Panc1 (cell line): ENCODE results near the gene P2RX1. TPM values are rescaled to one million over a fixed set of nuclear protein-coding genes. Genes with fewer than 3 reads are reported as not detected.

Experiments
- ATAC-seq: fragments of 200-7000 bp; cut with Tn5 transposase; 2 replicates; pipeline ENCODE4 v1.9.1; 2020; ENCODE audit warnings: mild to moderate bottlenecking, moderate library complexity
- BruUV-seq: library from RNA; stranded (reverse); fragments of 400-500 nt; replicated peaks from 2 replicates; lab custom pipeline; 2021; lab: Mats Ljungman, UMichigan
- CTCF ChIA-PET: fragments of 300-600 bp; sonication (Branson Sonifier 250); formaldehyde crosslinking; loops from one replicate; lab custom pipeline; 2022; ENCODE audit warnings: antibody characterized with exemption; lab: Charles Lee
- POLR2A ChIA-PET: fragments of 300-600 bp; sonication (Branson Sonifier 250); formaldehyde crosslinking; loops from one replicate; lab custom pipeline; 2022; ENCODE audit warnings: antibody characterized with exemption; lab: Charles Lee
- DNase-seq: peaks from one replicate; pipeline ENCODE4 v3.0.0-alpha.2; 2010; ENCODE audit warnings: low read depth, low spot score
- H3K27ac ChIP-seq: 2 replicates; pipeline ENCODE4 v1.5.1; 2011; ENCODE audit warnings: mild to moderate bottlenecking, low read length, inconsistent platforms
- H3K27me3 ChIP-seq: fragments of 200-500 bp; sonication (Bioruptor generic); 2 replicates; pipeline ENCODE4 v1.6.0; 2014; ENCODE audit warnings: low read length, inconsistent platforms; ENCODE audit not compliant: control insufficient read depth, insufficient read depth
- H3K36me3 ChIP-seq: fragments of 200-500 bp; sonication (Bioruptor generic); 2 replicates; pipeline ENCODE4 v1.5.1; 2014; ENCODE audit warnings: inconsistent platforms, mild to moderate bottlenecking, low read length, moderate library complexity; ENCODE audit not compliant: control insufficient read depth, insufficient read depth
- H3K4me1 ChIP-seq: 2 replicates; pipeline ENCODE4 v1.5.1; 2011; ENCODE audit warnings: inconsistent platforms, mild to moderate bottlenecking, low read length, moderate library complexity; ENCODE audit not compliant: control insufficient read depth, insufficient read depth
- H3K4me3 ChIP-seq, 2 experiments: 2 replicates each; pipeline ENCODE4 v1.5.1; 2011 to 2012; ENCODE audit warnings: low read depth in 2 of 2, low read length in 2 of 2, mild to moderate bottlenecking in 2 of 2, inconsistent platforms in 1 of 2, moderate library complexity in 1 of 2
- H3K9me3 ChIP-seq: fragments of 200-500 bp; sonication (Bioruptor generic); 2 replicates; pipeline ENCODE4 v1.5.1; 2014; ENCODE audit warnings: low read depth, mild to moderate bottlenecking, inconsistent platforms, low read length, moderate library complexity; ENCODE audit not compliant: control insufficient read depth, insufficient read depth
- POLR2AphosphoS5 ChIP-seq: IDR thresholded peaks from 2 replicates; pipeline ENCODE4 v1.6.1; 2012; ENCODE audit warnings: mild to moderate bottlenecking, low read depth, low read length, moderate library complexity
- SIN3A ChIP-seq: IDR thresholded peaks from 2 replicates; pipeline ENCODE4 v1.6.1; 2012; ENCODE audit warnings: low read depth, mild to moderate bottlenecking, low read length, moderate library complexity, borderline replicate concordance; ENCODE audit not compliant: insufficient read depth
- TCF7L2 ChIP-seq: IDR thresholded peaks from 2 replicates; pipeline ENCODE4 v1.6.1; 2011; ENCODE audit warnings: mild to moderate bottlenecking, low read depth, low read length, inconsistent platforms
- in situ Hi-C: cut with HindIII; loops from 2 replicates; pipeline ENCODE4 v1.10.0; 2016; ENCODE audit warnings: low sequenced_read_pairs, low pct_unique_long_range_greater_than_20kb
- intact Hi-C: fragments of 100-400 bp; cut with micrococcal nuclease; formaldehyde crosslinking; loops from one replicate; pipeline ENCODE4 v1.10.0; 2022; ENCODE audit not compliant: unreplicated experiment
- total RNA-seq: library from RNA; stranded (reverse); gene quantifications from one replicate; pipeline ENCODE4 v1.2.1, GENCODE V29; 2021; ENCODE audit not compliant: unreplicated experiment
- TF ChIP-seq, protein P1 (sequence below), 2 experiments: IDR thresholded peaks; 2 replicates each; pipeline ENCODE4 v1.6.1; 2011 to 2012; ENCODE audit warnings: low read depth in 2 of 2, control low read depth in 1 of 2, low read length in 1 of 2, mild to moderate bottlenecking in 1 of 2, moderate library complexity in 1 of 2; ENCODE audit not compliant: insufficient read depth in 1 of 2
- TF ChIP-seq, protein P2 (sequence below): fragments of 450-650 bp; IDR thresholded peaks from 2 replicates; pipeline ENCODE4 v1.5.1; 2017; ENCODE audit warnings: mild to moderate bottlenecking

P2RX1 gene
- total RNA-seq, 1 experiment from 2014 or later: not detected

DNA sequence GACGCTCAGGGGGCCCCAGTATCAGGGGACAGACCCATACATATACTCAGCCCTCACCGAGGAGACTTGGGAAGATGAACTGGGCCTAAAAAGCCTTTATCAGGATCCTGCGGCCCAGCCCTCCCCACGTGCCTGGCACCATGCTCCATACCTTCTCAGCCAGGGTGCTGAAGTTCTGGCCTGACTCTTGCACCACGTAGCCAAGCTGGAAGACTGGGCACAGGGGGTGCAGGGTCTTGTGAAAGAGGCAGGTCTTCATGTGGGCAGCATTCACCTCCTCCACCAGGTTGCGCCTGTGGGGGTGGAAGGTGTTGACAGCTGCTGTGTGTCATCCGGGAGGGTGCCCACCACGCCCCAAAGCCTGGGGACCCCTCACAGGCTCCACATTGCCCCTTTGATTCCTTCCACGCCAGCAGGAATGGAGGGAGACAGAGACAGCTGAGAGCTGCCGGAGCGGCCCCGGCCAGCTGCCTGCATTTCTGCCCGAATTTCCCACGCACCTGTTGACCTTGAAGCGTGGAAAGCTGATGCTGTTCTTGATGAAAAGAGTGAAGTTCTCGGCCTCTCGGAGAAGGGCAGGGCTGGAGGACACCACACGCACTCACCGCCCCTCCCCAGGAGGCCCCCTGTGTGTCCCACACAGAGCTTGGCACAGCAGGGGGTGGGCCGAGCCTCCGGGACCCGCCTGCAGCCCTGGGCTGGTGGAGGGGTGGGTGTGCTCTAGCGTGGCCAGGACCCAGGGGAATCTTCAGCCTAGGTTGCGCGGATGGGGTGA is 13.0 kb downstream of the P2RX1 start:
- no TSS peak for BruUV-seq

DNA sequence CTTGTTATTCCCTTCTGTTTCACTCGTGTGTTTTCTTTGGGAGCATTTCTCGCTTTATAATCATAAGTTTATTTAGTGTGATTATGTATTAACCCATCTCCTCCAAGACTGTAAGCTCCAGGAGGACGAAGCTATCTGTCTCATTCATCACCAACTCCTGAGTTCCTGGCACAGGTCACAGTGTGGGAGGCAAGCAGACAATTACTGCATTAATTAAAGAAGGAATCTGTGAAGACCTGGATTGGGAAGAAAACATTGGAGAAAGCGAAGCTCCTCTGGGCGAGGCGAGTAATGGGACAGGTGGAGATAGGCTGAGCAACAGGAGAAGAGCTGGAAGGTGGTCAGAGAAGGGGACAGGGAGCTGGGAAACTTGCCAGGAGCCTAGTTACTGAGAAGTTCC is 15.6 kb downstream of the P2RX1 start:
- intact Hi-C loops (no loop called here), in situ Hi-C loops (no loop called here)
- ATAC-seq (no peak), DNase-seq (no peak)
- no peak overlapping the region for H3K4me3 ChIP-seq
- H3K27ac ChIP-seq: no peak overlapping the region; the same call in 1 of the 2 replicates
- H3K36me3 ChIP-seq: no peaks in the 10 kb centered on the region
- CTCF ChIA-PET: no interaction called here
- H3K4me1 ChIP-seq: no peaks in the 10 kb centered on the region
- H3K9me3 ChIP-seq: no peaks in the 10 kb centered on the region
- POLR2A ChIA-PET: interaction anchor here (0.7 kb wide), 1 partner anchor 936 kb away, joined by 3 read pairs; no protein-coding TSS in a partner anchor
- H3K27me3 ChIP-seq: no peaks in the 10 kb centered on the region
- TF ChIP-seq SIN3A (no peak), POLR2AphosphoS5 (no peak)
- TF ChIP-seq, protein P1, sequence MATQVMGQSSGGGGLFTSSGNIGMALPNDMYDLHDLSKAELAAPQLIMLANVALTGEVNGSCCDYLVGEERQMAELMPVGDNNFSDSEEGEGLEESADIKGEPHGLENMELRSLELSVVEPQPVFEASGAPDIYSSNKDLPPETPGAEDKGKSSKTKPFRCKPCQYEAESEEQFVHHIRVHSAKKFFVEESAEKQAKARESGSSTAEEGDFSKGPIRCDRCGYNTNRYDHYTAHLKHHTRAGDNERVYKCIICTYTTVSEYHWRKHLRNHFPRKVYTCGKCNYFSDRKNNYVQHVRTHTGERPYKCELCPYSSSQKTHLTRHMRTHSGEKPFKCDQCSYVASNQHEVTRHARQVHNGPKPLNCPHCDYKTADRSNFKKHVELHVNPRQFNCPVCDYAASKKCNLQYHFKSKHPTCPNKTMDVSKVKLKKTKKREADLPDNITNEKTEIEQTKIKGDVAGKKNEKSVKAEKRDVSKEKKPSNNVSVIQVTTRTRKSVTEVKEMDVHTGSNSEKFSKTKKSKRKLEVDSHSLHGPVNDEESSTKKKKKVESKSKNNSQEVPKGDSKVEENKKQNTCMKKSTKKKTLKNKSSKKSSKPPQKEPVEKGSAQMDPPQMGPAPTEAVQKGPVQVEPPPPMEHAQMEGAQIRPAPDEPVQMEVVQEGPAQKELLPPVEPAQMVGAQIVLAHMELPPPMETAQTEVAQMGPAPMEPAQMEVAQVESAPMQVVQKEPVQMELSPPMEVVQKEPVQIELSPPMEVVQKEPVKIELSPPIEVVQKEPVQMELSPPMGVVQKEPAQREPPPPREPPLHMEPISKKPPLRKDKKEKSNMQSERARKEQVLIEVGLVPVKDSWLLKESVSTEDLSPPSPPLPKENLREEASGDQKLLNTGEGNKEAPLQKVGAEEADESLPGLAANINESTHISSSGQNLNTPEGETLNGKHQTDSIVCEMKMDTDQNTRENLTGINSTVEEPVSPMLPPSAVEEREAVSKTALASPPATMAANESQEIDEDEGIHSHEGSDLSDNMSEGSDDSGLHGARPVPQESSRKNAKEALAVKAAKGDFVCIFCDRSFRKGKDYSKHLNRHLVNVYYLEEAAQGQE (IDR thresholded peaks at IDR 0.05; ENCODE audit: insufficient read depth in 1 of 2, low read depth in 2 of 2, low read length in 1 of 2): no peak
- TF ChIP-seq, protein P2, sequence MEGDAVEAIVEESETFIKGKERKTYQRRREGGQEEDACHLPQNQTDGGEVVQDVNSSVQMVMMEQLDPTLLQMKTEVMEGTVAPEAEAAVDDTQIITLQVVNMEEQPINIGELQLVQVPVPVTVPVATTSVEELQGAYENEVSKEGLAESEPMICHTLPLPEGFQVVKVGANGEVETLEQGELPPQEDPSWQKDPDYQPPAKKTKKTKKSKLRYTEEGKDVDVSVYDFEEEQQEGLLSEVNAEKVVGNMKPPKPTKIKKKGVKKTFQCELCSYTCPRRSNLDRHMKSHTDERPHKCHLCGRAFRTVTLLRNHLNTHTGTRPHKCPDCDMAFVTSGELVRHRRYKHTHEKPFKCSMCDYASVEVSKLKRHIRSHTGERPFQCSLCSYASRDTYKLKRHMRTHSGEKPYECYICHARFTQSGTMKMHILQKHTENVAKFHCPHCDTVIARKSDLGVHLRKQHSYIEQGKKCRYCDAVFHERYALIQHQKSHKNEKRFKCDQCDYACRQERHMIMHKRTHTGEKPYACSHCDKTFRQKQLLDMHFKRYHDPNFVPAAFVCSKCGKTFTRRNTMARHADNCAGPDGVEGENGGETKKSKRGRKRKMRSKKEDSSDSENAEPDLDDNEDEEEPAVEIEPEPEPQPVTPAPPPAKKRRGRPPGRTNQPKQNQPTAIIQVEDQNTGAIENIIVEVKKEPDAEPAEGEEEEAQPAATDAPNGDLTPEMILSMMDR: no peak
- BruUV-seq: no TSS peak

More for the DNA sequence above, 13.0 kb downstream of the P2RX1 start:
- Histone ChIP-seq H3K36me3 (no peaks in the 10 kb centered on the region), H3K4me3 (no peak overlapping the region), H3K9me3 (no peaks in the 10 kb centered on the region), H3K27ac (no peak overlapping the region), H3K27me3 (no peaks in the 10 kb centered on the region), H3K4me1 (no peaks in the 10 kb centered on the region)
- POLR2A ChIA-PET: interaction anchor here (0.5 to 0.6 kb wide), 2 partner anchors 45 to 107 kb away, joined by 8 to 10 read pairs; no protein-coding TSS in a partner anchor
- intact Hi-C loops: no loop called here
- ATAC-seq: no peak
- CTCF ChIA-PET: no interaction called here
- TF ChIP-seq, protein P2: no peak
- TF ChIP-seq POLR2AphosphoS5 (no peak), SIN3A (no peak), TCF7L2 (no peak)
- TF ChIP-seq, protein P1 (IDR thresholded peaks at IDR 0.05; ENCODE audit: insufficient read depth in 1 of 2, low read depth in 2 of 2, low read length in 1 of 2): no peak
- no peak for DNase-seq
- in situ Hi-C loops: no loop called here
